Esophagus squamous epithelium (tissue), 4 donors: Measurements from ENCODE around the gene UBXN10.

Source experiments
- CTCF ChIP-seq, 6 experiments: fragments of 450-650 bp in 4 of 6; fragments of 200-600 bp in 2 of 6; sonication (generic) in 2 of 6; IDR thresholded peaks; one replicate each; pipeline ENCODE4 v1.5.1; 2016 to 2019; ENCODE audit warnings: antibody characterized with exemption in 6 of 6, mild to moderate bottlenecking in 4 of 6, moderate library complexity in 4 of 6
- POLR2A ChIP-seq, 4 donors: fragments of 450-650 bp; IDR thresholded peaks; one replicate each; pipeline ENCODE4 v1.6.1; 2017; ENCODE audit warnings: antibody characterized with exemption in 4 of 4, mild to moderate bottlenecking in 4 of 4, moderate library complexity in 3 of 4

GRCh38 chr1:20160034-20160433, 25.9 kb upstream of the UBXN10 start:
- TF ChIP-seq CTCF (IDR thresholded peaks at IDR 0.05) = no peak
- no peak for TF ChIP-seq POLR2A (IDR thresholded peaks at IDR 0.05)
